ENCODE measurements around the gene CTAGE15.
"Not testable (repeated sequence)": the region's sequence is repeated elsewhere in the genome, so short reads cannot be mapped to it uniquely, and the experiment has no call there.

Gene CTAGE15

GRCh38 chr7:143571501-143571900, at the start of gene CTAGE15:
CTAGE15 (plus strand) TSS chr7:143571801; CDS start chr7:143571818, 17 bp downstream.
- DNase-seq = not testable (repeated sequence)

- DNase-seq = not testable (repeated sequence)
These were observed 49.2 kb upstream of the CTAGE15 start for GRCh38 chr7:143522309-143522916.

- not testable (repeated sequence) for DNase-seq
These were observed 40.3 kb upstream of the CTAGE15 start for GRCh38 chr7:143531169-143531926.

- DNase-seq = not testable (repeated sequence)
These were observed 39.7 kb upstream of the CTAGE15 start for GRCh38 chr7:143531932-143532331.

- not testable (repeated sequence) for DNase-seq
These were observed 38.3 kb upstream of the CTAGE15 start for GRCh38 chr7:143533213-143533839.

GRCh38 chr7:143536443-143536842, 35.2 kb upstream of the CTAGE15 start:
- not testable (repeated sequence) for DNase-seq

- DNase-seq = not testable (repeated sequence)
These were observed 28.1 kb upstream of the CTAGE15 start for GRCh38 chr7:143543288-143544038.

GRCh38 chr7:143555968-143556367, 15.6 kb upstream of the CTAGE15 start:
- not testable (repeated sequence) for DNase-seq

- DNase-seq = not testable (repeated sequence)
These were observed 8.3 kb upstream of the CTAGE15 start for GRCh38 chr7:143563306-143563705.

- not testable (repeated sequence) for DNase-seq
These were observed 5.6 kb upstream of the CTAGE15 start for GRCh38 chr7:143566001-143566400.

- not testable (repeated sequence) for DNase-seq
These were observed 16.6 kb downstream of the CTAGE15 start for GRCh38 chr7:143588183-143588582.

- DNase-seq = not testable (repeated sequence)
These were observed 18.3 kb downstream of the CTAGE15 start for GRCh38 chr7:143589897-143590296.

GRCh38 chr7:143598086-143598485, 26.5 kb downstream of the CTAGE15 start:
- DNase-seq = not testable (repeated sequence)

- not testable (repeated sequence) for DNase-seq
These were observed 31.9 kb downstream of the CTAGE15 start for GRCh38 chr7:143603549-143603948.

- not testable (repeated sequence) for DNase-seq
These were observed 34.5 kb downstream of the CTAGE15 start for GRCh38 chr7:143606088-143606487.

- DNase-seq = not testable (repeated sequence)
These were observed 43.9 kb downstream of the CTAGE15 start for GRCh38 chr7:143615545-143615944.

GRCh38 chr7:143617204-143617603, 45.6 kb downstream of the CTAGE15 start:
- DNase-seq = not testable (repeated sequence)

- not testable (repeated sequence) for DNase-seq
These were observed 48.5 kb downstream of the CTAGE15 start for GRCh38 chr7:143620058-143620457.

GRCh38 chr7:143620646-143621045, 49.0 kb downstream of the CTAGE15 start, which contains the start of gene TCAF2:
TCAF2 (plus strand) TSS chr7:143620974.
- DNase-seq = not testable (repeated sequence)

GRCh38 chr7:143621175-143621574, 49.6 kb downstream of the CTAGE15 start:
- not testable (repeated sequence) for DNase-seq

- DNase-seq = not testable (repeated sequence)
These were observed 50.5 kb downstream of the CTAGE15 start for GRCh38 chr7:143622130-143622529.

Measured in NCI-H1092 (cell line).